ENCODE data around the gene MRPL45. TPM values are rescaled to one million over a fixed set of nuclear protein-coding genes. Genes with fewer than 3 reads are reported as not detected.

Gene MRPL45
- total RNA-seq, 1 experiment from 2014 or later, result 24.7 TPM

GRCh38 chr17:38329808-38330730 is 33.1 kb downstream of the MRPL45 start:
- no peaks in the 10 kb centered on the region for H3K4me1 ChIP-seq (ENCODE audit: control insufficient read depth, insufficient read depth, low read length)
- in situ Hi-C loops (cut with HindIII; ENCODE audit: low pct_unique_long_range_greater_than_20kb, low sequenced_read_pairs) (no loop called here), intact Hi-C loops (cut with micrococcal nuclease; ENCODE audit: unreplicated experiment) (no loop called here)
- CTCF ChIA-PET, result interaction anchor here (0.6 kb wide), 1 partner anchor 19 kb away, joined by 3 read pairs; no protein-coding TSS in a partner anchor
- H3K4me3 ChIP-seq (ENCODE audit: low read depth in 2 of 2, low read length in 2 of 2), result no peak overlapping the region
- TF ChIP-seq REST (IDR thresholded peaks at IDR 0.05; ENCODE audit: insufficient read depth in 1 of 2, low read depth in 2 of 2, low read length in 1 of 2), result no peak
- TF ChIP-seq POLR2AphosphoS5 (IDR thresholded peaks at IDR 0.05; ENCODE audit: low read depth, low read length), result no peak
- TF ChIP-seq CTCF (IDR thresholded peaks at IDR 0.05), result no peak
- no peak for TF ChIP-seq SIN3A (IDR thresholded peaks at IDR 0.05; ENCODE audit: borderline replicate concordance, insufficient read depth, low read depth, low read length)
- TF ChIP-seq TCF7L2 (IDR thresholded peaks at IDR 0.05; ENCODE audit: low read depth, low read length), result no peak
- H3K27me3 ChIP-seq (ENCODE audit: control insufficient read depth, insufficient read depth, low read length), result no peaks in the 10 kb centered on the region
- BruUV-seq (replicated peaks), result no TSS peak
- ATAC-seq, result no peak
- no peaks in the 10 kb centered on the region for H3K36me3 ChIP-seq (ENCODE audit: control insufficient read depth, insufficient read depth, low read length)
- DNase-seq (ENCODE audit: low read depth, low spot score), result no peak
- no peak overlapping the region for H3K27ac ChIP-seq (ENCODE audit: low read length)
- H3K9me3 ChIP-seq (ENCODE audit: control insufficient read depth, insufficient read depth, low read depth, low read length), result no peaks in the 10 kb centered on the region
- POLR2A ChIA-PET, result interaction anchor here (0.5 kb wide), 1 partner anchor 84 kb away, joined by 5 read pairs; no protein-coding TSS in a partner anchor

DNA sequence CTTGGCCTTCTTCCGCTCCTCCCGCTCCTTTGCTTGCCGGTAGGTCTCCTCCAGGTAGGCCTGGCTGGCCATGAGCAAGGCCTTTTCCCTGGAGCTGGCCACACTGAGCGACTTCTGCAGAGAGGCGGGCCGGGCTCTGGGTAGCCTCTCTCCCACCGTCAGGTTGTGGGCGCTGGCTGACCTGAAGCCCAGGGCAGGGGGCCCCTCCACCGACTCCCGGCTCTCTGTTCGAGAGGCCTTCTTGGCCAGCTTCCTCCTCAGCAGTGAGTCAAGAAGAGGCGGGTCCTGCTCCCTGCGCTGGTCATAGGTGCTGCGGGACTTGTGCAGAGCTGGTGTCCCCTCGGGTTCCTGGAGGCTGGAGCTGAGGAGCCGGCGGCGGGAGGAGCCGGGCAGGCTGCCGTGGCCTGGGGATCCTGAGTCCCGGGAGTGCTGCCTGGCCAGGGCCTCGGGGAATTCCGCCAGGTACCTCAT is 34.0 kb downstream of the MRPL45 start:
- Histone ChIP-seq H3K27ac (ENCODE audit: low read length) (no peak overlapping the region), H3K9me3 (ENCODE audit: control insufficient read depth, insufficient read depth, low read depth, low read length) (no peaks in the 10 kb centered on the region), H3K36me3 (ENCODE audit: control insufficient read depth, insufficient read depth, low read length) (no peaks in the 10 kb centered on the region), H3K4me3 (ENCODE audit: low read depth in 2 of 2, low read length in 2 of 2) (no peak overlapping the region), H3K4me1 (ENCODE audit: control insufficient read depth, insufficient read depth, low read length) (no peaks in the 10 kb centered on the region), H3K27me3 (ENCODE audit: control insufficient read depth, insufficient read depth, low read length) (no peaks in the 10 kb centered on the region)
- TF ChIP-seq POLR2AphosphoS5 (IDR thresholded peaks at IDR 0.05; ENCODE audit: low read depth, low read length), result no peak
- TF ChIP-seq TCF7L2 (IDR thresholded peaks at IDR 0.05; ENCODE audit: low read depth, low read length), result no peak
- no peak for TF ChIP-seq SIN3A (IDR thresholded peaks at IDR 0.05; ENCODE audit: borderline replicate concordance, insufficient read depth, low read depth, low read length)
- no peak for TF ChIP-seq CTCF (IDR thresholded peaks at IDR 0.05)
- TF ChIP-seq REST (IDR thresholded peaks at IDR 0.05; ENCODE audit: insufficient read depth in 1 of 2, low read depth in 2 of 2, low read length in 1 of 2), result no peak
- ChIA-PET CTCF (interaction anchor here (1.0 kb wide), 1 partner anchor 23 kb away, joined by 3 read pairs; no protein-coding TSS in a partner anchor), POLR2A (interaction anchor here (0.5 kb wide), 1 partner anchor 84 kb away, joined by 5 read pairs; no protein-coding TSS in a partner anchor)
- DNase-seq (ENCODE audit: low read depth, low spot score), result no peak
- intact Hi-C loops (cut with micrococcal nuclease; ENCODE audit: unreplicated experiment), result no loop called here
- no peak for ATAC-seq
- BruUV-seq (replicated peaks), result no TSS peak
- in situ Hi-C loops (cut with HindIII; ENCODE audit: low pct_unique_long_range_greater_than_20kb, low sequenced_read_pairs), result no loop called here
